Activated naive CD8-positive, alpha-beta T cell (primary cell): Measurements from ENCODE around the gene PFKL.

Experiments
- H3K27ac Mint-ChIP-seq: one replicate; pipeline ENCODE4 v1.8.0; 2021; ENCODE audit warnings: mixed read lengths
- H3K27me3 Mint-ChIP-seq: one replicate; pipeline ENCODE4 v1.8.0; 2021; ENCODE audit warnings: mixed read lengths
- H3K36me3 Mint-ChIP-seq: one replicate; pipeline ENCODE4 v1.8.0; 2021; ENCODE audit warnings: mixed read lengths
- H3K4me1 Mint-ChIP-seq: one replicate; pipeline ENCODE4 v1.8.0; 2021; ENCODE audit warnings: low read depth, mixed read lengths
- H3K4me3 Mint-ChIP-seq: one replicate; pipeline ENCODE4 v1.8.0; 2021; ENCODE audit warnings: mild to moderate bottlenecking, mixed read lengths
- H3K9me3 Mint-ChIP-seq: one replicate; pipeline ENCODE4 v1.8.0; 2021; ENCODE audit warnings: low read depth, mixed read lengths

PFKL gene

DNA sequence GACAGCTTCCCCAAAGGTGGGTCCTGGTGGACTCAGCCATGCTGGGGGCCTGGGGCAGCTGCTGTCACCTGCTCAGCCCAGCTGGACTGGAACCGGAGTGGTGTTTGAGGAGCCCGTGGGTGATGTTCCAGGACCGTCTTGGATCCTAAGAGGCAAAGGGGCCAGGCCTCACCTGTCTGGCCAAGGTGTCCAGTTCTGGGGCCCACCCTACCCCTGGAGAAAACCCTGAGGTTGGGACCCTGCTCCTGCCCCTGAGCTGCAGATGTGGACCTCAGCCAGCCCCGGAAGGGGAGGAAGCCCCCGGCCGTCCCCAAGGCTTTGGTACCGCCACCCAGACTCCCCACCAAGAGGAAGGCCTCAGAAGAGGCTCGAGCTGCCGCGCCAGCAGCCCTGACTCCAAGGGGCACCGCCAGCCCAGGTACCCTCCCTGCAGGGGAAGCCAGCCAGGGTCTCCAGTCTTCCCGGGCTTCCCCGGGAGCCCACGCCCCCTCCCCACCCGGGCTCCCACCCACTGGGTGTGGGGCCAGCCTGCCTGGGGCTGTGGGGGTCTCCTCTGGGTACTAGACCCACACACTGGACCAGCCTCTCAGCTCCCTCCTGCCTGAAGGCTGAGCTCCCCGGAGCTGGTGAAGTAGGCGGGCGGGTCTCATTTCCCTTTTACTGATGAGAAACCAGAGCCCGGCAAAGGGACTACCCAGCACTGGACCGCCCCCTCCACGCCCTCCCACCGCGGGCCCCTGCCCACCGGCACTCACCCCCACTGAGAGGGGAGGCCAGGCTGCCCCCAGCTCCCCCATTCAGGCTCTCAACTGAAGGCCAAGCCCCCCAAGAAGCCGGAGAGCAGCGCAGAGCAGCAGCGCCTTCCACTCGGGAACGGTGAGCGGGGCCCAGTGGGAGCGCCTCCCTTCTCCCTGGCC, 12.9 kb upstream of the PFKL start:
- Mint-ChIP-seq H3K27me3 (no peaks in the 10 kb centered on the region), H3K36me3 (no peaks in the 10 kb centered on the region), H3K27ac (no peak overlapping the region), H3K4me3 (no peak overlapping the region), H3K4me1 (no peaks in the 10 kb centered on the region), H3K9me3 (no peaks in the 10 kb centered on the region)

DNA sequence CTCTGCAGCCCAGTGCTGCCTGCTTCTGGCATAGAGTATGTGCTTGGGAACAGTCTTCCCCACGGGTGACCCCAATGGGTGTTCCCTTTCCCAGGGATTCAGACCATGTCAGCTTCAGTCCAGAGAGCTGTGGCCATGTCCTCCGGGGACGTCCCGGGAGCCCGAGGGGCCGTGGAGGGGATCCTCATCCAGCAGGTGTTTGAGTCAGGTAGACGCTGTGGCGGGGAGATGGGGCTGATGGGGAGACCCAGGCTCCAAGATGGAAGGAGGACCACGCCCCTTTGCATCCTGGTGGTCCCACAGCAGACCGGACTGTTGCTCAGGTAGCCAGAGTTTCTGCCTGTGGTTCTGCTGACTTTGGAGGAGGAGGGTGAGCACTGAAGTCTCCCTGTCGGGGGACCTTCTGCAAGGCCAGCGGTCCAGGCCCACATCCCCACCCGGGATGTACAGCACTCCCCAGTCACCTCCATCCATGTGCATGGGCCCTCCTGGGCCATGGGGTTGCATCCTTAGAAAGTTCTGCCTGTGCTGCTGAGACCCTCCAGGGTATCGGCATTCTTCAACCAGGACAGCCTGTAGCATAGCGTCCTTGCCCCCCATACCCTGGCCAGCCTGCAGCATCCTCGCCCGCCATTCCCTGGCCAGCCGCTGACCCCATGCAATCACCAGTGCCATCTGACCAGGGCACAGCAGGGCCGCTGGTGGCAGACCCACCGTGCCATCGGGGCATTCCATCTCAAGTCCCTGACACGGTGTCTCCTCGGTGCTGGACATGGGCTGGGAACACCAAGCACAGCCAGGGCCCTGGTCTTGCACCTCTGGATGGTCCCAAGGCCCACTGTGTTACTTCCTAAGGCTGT, 11.4 kb upstream of the PFKL start:
- no peak overlapping the region for H3K4me3 Mint-ChIP-seq
- H3K4me1 Mint-ChIP-seq = no peaks in the 10 kb centered on the region
- H3K27ac Mint-ChIP-seq = no peak overlapping the region
- no peaks in the 10 kb centered on the region for H3K36me3 Mint-ChIP-seq
- H3K9me3 Mint-ChIP-seq = no peaks in the 10 kb centered on the region
- no peaks in the 10 kb centered on the region for H3K27me3 Mint-ChIP-seq

DNA sequence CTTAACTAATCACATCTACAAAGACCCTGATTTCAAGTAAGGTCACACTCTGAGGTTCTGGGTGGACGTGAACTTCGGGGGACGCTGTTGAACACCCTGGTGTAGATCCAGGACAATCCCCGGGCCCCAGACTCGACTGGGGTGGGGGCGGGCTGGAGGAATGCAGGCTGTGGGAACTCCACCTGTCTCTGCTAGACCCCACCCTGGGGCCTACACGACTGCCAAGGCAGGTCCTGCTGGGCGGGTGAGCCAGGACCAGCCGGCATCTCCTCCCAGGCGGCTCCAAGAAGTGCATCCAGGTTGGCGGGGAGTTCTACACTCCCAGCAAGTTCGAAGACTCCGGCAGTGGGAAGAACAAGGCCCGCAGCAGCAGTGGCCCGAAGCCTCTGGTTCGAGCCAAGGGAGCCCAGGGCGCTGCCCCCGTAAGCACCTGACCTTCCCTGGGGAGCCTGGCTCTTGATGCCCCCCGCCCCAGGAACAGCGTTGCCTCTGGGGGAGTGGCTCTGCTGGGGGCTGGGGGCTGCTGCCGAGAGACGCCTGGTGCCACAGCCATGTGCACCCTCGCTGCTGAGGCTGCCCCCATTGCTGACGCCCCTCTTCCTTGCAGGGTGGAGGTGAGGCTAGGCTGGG, 10.4 kb upstream of the PFKL start:
- Mint-ChIP-seq H3K4me3 (no peak overlapping the region), H3K9me3 (no peaks in the 10 kb centered on the region), H3K36me3 (no peaks in the 10 kb centered on the region), H3K27ac (no peak overlapping the region), H3K4me1 (peaks cover 2% of the 10 kb centered on the region), H3K27me3 (no peaks in the 10 kb centered on the region)

DNA sequence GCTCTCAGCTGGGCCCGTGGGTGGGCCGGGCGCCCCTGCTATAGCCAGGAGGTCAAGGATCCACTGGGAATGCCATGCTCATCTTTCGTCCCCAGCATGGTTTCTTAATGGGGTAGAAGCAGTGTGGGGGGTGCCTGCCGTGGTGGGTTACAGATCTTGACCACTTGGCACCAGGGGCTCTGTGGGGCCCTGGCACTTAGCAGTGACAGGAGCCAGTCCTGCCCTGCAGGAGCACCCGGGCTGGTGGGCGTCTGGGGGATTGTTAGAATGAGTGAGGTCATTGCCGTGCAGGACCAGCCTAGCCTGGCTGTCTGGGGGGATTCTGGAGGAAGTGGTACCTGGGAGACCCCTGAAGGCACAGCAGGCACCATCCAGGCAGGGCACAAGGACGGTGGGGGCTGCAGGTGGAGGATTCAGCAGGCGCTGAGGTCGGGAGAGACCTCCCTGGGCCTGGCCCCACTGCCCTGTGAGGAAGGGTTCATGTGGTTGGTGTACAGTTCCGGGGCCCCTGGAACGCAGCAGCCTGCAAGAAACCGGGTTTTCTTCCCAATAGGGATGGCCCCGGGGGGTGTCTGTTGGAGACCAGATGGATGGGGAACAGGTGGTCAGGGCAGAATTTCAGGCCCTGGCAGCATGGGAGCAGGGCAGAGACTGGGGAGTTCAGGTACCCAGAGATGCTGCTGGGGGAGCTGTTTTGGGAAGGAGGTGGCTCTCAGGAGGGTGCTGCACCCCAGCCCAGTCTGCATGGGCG, 9.4 kb upstream of the PFKL start:
- no peaks in the 10 kb centered on the region for H3K27me3 Mint-ChIP-seq
- no peaks in the 10 kb centered on the region for H3K36me3 Mint-ChIP-seq
- peaks cover 6% of the 10 kb centered on the region for H3K4me1 Mint-ChIP-seq
- no peaks in the 10 kb centered on the region for H3K9me3 Mint-ChIP-seq
- no peak overlapping the region for H3K4me3 Mint-ChIP-seq
- H3K27ac Mint-ChIP-seq = no peak overlapping the region

DNA sequence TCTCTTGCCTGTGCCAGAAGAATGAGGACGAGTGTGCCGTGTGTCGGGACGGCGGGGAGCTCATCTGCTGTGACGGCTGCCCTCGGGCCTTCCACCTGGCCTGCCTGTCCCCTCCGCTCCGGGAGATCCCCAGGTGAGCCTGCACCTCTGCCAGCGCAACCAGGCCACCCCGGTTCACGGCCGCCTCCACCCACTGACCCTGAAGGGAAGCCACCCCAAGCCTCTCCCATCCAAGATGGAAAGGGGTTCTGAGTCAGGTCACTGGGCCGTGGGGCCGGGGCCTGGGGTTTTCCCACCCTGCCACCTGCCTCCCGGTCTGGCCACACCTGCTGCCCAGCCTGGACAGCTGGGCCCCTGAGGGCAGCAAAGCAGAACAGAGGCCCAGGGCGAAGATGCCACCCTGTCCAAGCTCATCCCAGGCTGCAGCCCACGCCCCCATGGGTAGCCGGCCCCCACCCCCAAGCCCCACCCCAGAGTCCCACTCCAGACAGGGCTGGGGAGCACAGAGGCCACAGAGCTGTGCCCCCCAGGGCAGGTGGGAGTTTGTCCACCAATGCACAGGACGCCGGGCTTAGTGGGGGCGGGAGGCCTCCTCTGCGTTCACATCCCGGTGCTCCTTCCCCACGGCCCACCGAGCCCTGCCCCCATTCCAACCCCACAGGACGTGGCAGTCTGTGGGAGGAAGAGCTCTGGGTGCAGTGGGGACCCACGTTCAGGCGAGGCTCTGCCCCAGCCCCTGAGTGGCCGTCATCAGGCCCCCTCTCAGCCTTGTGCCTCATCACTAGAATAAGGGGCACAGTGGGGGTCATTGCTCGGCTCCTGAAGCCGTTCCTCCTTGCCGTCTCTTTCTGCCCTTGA, 8.5 kb upstream of the PFKL start:
- no peak overlapping the region for H3K4me3 Mint-ChIP-seq

DNA sequence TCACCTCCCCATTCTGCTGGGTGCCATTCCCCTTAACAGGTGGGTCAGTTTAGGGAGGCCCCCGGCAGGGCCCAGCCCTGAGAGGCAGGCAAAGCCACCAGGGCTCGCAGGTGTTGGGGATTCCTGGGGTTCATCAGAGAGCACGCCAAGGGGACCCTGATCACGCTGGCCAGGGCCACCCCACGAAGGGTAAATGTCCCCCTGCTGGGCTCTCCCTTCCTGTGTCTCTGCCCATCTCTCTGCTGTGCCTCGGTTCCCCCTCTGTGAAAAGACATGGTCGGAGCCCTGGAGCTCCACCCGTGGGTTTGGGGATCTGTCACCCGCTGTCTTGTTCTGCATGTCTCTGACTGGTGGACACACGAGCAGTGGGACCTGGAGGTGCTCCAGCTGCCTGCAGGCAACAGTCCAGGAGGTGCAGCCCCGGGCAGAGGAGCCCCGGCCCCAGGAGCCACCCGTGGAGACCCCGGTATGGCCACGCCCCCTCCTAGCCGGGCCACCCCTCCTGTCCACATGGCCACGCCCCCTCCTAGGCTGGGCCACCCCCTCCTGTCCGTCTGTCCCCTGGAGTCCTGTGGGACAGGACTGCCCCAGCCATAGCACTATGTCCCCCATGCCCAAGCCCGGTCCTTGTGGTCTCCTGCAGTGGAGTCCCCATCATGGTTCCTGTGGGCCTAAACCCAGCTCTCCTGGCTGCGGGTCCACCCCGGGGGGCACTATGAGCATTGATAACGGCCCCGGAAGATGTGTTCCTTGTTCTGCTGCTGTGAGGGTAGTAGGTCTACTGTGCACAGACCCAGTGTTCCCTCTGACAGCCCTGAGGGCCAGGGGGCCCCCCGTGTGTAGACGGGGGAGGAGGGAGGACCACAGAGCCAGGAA, 7.7 kb upstream of the PFKL start:
- Mint-ChIP-seq H3K27ac (no peak overlapping the region), H3K36me3 (no peaks in the 10 kb centered on the region), H3K4me3 (no peak overlapping the region)

More for the DNA sequence above, 8.5 kb upstream of the PFKL start:
- Mint-ChIP-seq H3K36me3 (no peaks in the 10 kb centered on the region), H3K27ac (no peak overlapping the region), H3K27me3 (no peaks in the 10 kb centered on the region), H3K4me1 (peaks cover 6% of the 10 kb centered on the region), H3K9me3 (no peaks in the 10 kb centered on the region)

DNA sequence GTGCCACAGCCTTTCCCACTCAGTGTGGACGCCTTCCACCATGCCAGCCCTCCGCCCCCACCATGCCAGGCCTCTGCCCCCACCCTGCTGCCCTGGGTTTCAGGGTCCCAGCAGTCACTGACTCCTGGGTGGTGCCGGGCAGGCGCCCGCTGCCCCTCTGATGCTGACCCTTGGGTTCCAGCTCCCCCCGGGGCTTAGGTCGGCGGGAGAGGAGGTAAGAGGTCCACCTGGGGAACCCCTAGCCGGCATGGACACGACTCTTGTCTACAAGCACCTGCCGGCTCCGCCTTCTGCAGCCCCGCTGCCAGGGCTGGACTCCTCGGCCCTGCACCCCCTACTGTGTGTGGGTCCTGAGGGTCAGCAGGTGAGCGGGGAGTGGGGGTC, 7.0 kb upstream of the PFKL start:
- no peak overlapping the region for H3K4me3 Mint-ChIP-seq
- H3K4me1 Mint-ChIP-seq = peaks cover 12% of the 10 kb centered on the region
- H3K9me3 Mint-ChIP-seq = no peaks in the 10 kb centered on the region
- H3K27me3 Mint-ChIP-seq = no peaks in the 10 kb centered on the region
- H3K27ac Mint-ChIP-seq = no peak overlapping the region
- H3K36me3 Mint-ChIP-seq = no peaks in the 10 kb centered on the region

More for the DNA sequence above, 7.7 kb upstream of the PFKL start:
- Mint-ChIP-seq H3K27me3 (no peaks in the 10 kb centered on the region), H3K4me1 (peaks cover 6% of the 10 kb centered on the region), H3K9me3 (no peaks in the 10 kb centered on the region)

DNA sequence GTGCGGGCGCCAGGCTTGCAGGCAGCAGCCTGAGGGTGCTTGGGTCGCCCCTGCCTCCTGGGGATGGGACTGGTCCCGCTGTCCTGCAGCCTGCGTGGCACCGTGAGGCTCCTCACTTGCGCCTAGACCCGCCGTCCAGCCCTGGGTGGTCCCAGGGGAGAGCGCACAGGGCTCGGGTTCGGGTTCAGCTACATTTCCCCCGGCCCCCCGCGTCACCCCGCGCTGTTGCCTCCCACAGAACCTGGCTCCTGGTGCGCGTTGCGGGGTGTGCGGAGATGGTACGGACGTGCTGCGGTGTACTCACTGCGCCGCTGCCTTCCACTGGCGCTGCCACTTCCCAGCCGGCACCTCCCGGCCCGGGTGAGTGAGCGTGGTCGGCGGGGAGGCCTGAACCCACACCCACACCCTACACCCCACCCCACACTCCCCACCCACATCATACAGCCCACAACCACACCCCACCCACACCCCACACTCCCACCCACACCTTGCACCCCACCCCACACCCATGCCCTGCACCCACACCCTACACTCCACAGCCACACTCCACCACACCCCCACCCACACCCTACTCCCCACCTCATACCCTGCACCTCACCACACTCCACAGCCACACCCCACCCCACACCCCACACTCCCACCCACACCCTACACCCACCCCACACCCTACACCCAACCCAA, 6.2 kb upstream of the PFKL start:
- peaks cover 21% of the 10 kb centered on the region for H3K4me1 Mint-ChIP-seq
- no peaks in the 10 kb centered on the region for H3K9me3 Mint-ChIP-seq
- H3K4me3 Mint-ChIP-seq = no peak overlapping the region
- no peaks in the 10 kb centered on the region for H3K36me3 Mint-ChIP-seq
- no peaks in the 10 kb centered on the region for H3K27me3 Mint-ChIP-seq
- H3K27ac Mint-ChIP-seq = no peak overlapping the region

DNA sequence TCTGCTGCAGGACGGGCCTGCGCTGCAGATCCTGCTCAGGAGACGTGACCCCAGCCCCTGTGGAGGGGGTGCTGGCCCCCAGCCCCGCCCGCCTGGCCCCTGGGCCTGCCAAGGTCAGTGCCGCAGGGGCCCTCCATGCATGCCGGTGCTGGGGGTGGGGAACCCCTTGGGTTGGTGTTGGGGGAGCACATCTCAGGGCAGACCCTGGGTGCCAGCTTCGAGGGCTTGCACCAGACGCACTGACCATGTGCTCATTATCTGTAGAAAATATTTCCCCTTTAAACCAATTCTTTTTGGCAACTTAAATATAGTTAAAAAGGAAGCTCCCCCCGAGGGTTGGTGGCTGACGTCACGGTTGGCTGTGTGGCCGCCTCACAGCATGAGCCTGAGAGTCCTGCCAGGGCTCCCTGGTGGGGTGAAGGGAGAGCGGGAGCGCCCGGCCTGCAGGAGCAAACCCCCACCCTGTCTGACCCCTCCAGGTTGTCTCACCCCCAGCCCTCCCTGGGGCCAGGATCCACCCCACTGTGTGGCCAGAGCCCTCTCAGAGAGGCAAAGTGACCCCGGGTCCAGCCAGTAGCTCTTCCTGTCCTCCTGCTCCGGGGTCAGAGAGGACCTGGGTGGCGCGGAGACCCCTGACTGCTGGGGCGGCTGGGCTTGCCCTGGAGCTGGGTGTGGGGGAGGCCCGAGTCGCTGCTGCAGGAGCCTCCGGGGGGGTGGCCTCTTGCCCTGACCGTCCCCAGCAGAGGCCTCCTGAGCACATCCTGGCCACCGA, 5.3 kb upstream of the PFKL start:
- H3K4me3 Mint-ChIP-seq = no peak overlapping the region
- no peaks in the 10 kb centered on the region for H3K27me3 Mint-ChIP-seq
- peaks cover 26% of the 10 kb centered on the region for H3K4me1 Mint-ChIP-seq
- no peaks in the 10 kb centered on the region for H3K36me3 Mint-ChIP-seq
- H3K9me3 Mint-ChIP-seq = no peaks in the 10 kb centered on the region
- H3K27ac Mint-ChIP-seq = no peak overlapping the region

DNA sequence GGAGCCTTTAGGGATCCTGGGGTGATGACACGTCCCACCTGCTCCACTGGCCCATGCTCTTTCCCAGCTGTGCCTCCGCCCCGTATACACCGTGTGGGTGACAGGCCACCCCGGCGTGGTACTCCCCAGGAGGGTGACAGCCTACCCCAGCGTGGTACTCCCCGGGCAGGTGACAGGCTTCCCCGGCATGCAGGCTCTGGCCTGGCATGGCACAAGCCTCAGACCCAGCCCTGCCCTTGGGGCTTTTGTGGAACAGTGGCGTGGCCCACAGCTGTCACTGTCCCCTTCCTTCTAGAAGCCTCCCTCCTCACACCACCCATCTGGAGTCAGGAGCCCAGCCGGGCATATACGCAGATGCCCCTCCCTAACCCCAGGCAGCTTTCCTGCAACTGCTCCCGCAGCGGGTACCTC, 4.7 kb upstream of the PFKL start:
- Mint-ChIP-seq H3K27me3 (no peaks in the 10 kb centered on the region), H3K4me1 (peaks cover 26% of the 10 kb centered on the region), H3K4me3 (no peak overlapping the region), H3K9me3 (no peaks in the 10 kb centered on the region), H3K27ac (peak overlapping the region; percentile 73), H3K36me3 (no peaks in the 10 kb centered on the region)

DNA sequence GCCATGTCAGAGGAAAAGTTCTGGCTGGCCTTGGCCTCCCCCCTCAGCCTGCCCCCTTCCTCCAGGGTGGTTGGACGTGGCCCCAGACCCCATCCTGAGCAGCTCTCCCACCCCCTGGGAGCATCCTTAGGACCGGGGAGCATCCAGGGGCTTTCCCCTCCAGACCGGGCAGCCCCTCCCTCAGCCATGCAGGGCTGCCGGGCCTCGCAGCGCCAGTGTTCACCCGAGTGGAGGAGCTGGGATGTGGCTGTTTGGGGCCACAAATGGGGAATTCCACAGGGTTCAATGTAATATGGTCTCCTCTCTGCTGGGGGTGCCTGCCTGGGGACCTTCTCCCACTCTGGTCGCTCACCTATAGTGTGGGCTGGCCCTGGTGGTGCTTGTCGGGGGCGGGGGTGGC, 4.2 kb upstream of the PFKL start:
- Mint-ChIP-seq H3K27ac (no peak overlapping the region), H3K4me1 (peaks cover 26% of the 10 kb centered on the region), H3K27me3 (no peaks in the 10 kb centered on the region), H3K4me3 (no peak overlapping the region), H3K9me3 (no peaks in the 10 kb centered on the region), H3K36me3 (no peaks in the 10 kb centered on the region)

DNA sequence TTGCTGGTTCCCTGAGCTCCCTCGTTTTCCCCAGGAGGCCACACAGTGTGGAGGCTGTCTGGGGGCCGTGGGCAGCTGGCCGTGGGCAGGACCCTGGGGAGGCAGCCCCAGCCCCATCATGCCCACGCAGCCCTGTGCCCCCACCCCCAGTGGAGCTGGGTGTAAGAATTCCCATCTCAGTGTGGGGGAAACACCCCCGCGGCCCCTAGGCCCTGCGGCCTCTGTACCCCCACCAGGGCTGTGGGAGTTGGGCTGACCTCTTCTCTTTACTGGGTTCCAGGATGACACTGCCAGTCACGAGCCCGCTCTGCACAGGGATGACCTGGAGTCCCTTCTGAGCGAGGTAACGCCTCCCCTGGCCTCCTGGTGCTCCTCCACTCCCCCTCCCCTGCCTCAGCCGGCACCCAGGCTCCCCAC, 3.7 kb upstream of the PFKL start:
- H3K27me3 Mint-ChIP-seq = no peaks in the 10 kb centered on the region
- H3K4me1 Mint-ChIP-seq = peaks cover 29% of the 10 kb centered on the region
- H3K4me3 Mint-ChIP-seq = no peak overlapping the region
- no peak overlapping the region for H3K27ac Mint-ChIP-seq
- no peaks in the 10 kb centered on the region for H3K9me3 Mint-ChIP-seq
- H3K36me3 Mint-ChIP-seq = no peaks in the 10 kb centered on the region
